HG03558 (cell line): ENCODE data around the gene PLPPR1.

Experiments
- ATAC-seq: cut with Tn5 transposase; IDR thresholded peaks from one replicate; pipeline ENCODE4 v1.9.1; 2021; ENCODE audit warnings: moderate number of reproducible peaks; ENCODE audit not compliant: unreplicated experiment; ENCODE audit errors: extremely low read depth

Gene PLPPR1

GRCh38 chr9:101191723-101192122 lies 163.2 kb downstream of the PLPPR1 start:
- ATAC-seq = no peak

- no peak for ATAC-seq
Measured at GRCh38 chr9:101197026-101197425, 168.5 kb downstream of the PLPPR1 start.

- ATAC-seq = no peak
Measured at GRCh38 chr9:101200852-101201251, 172.3 kb downstream of the PLPPR1 start.

GRCh38 chr9:101201630-101202029 lies 173.1 kb downstream of the PLPPR1 start:
- no peak for ATAC-seq

- no peak for ATAC-seq
Measured at GRCh38 chr9:101209670-101210069, 181.1 kb downstream of the PLPPR1 start.

- no peak for ATAC-seq
Measured at GRCh38 chr9:101212661-101213060, 184.1 kb downstream of the PLPPR1 start.

GRCh38 chr9:101219030-101219429 lies 190.5 kb downstream of the PLPPR1 start:
- ATAC-seq = no peak

GRCh38 chr9:101220341-101220740 lies 191.8 kb downstream of the PLPPR1 start:
- ATAC-seq = no peak

- no peak for ATAC-seq
Measured at GRCh38 chr9:101225271-101225670, 196.7 kb downstream of the PLPPR1 start.

GRCh38 chr9:101226161-101226560 lies 197.6 kb downstream of the PLPPR1 start:
- ATAC-seq = no peak

GRCh38 chr9:101226803-101227202 lies 198.3 kb downstream of the PLPPR1 start:
- ATAC-seq = no peak

- ATAC-seq = no peak
Measured at GRCh38 chr9:101229606-101230005, 201.1 kb downstream of the PLPPR1 start.

- no peak for ATAC-seq
Measured at GRCh38 chr9:101232405-101232977, 204.0 kb downstream of the PLPPR1 start.

- ATAC-seq = no peak
Measured at GRCh38 chr9:101235105-101235866, 206.8 kb downstream of the PLPPR1 start.

- ATAC-seq = no peak
Measured at GRCh38 chr9:101242651-101243050, 214.1 kb downstream of the PLPPR1 start.

- ATAC-seq = no peak
Measured at GRCh38 chr9:101246691-101247090, 218.2 kb downstream of the PLPPR1 start.

- ATAC-seq = no peak
Measured at GRCh38 chr9:101247297-101247696, 218.8 kb downstream of the PLPPR1 start.

- ATAC-seq = no peak
Measured at GRCh38 chr9:101254733-101255433, 226.4 kb downstream of the PLPPR1 start.

- no peak for ATAC-seq
Measured at GRCh38 chr9:101264727-101265126, 236.2 kb downstream of the PLPPR1 start.

- no peak for ATAC-seq
Measured at GRCh38 chr9:101265261-101265660, 236.7 kb downstream of the PLPPR1 start.

- no peak for ATAC-seq
Measured at GRCh38 chr9:101268426-101268825, 239.9 kb downstream of the PLPPR1 start.
